Upper lobe of right lung (tissue), 1 donor: ENCODE data around the gene ZNF692. TPM values are rescaled to one million over a fixed set of nuclear protein-coding genes. Genes with fewer than 3 reads are reported as not detected.
A peak's percentile ranks its signal among the peaks of the same experiment; 100 is the strongest.
"Not testable (repeated sequence)": the region's sequence is repeated elsewhere in the genome, so short reads cannot be mapped to it uniquely, and the experiment has no call there.

ENCODE experiments used
- ATAC-seq: fragments of 200-7000 bp; cut with Tn5 transposase; one replicate; pipeline ENCODE4 v1.9.1; 2020; ENCODE audit warnings: mild to moderate bottlenecking, moderate library complexity
- DNase-seq: peaks from one replicate; pipeline ENCODE4 v3.0.0-alpha.2; 2020
- H3K27ac ChIP-seq: fragments of 200-600 bp; one replicate; pipeline ENCODE4 v1.8.0; 2022
- H3K27me3 ChIP-seq: fragments of 200-600 bp; one replicate; pipeline ENCODE4 v1.8.0; 2022; ENCODE audit warnings: mild to moderate bottlenecking
- H3K36me3 ChIP-seq: fragments of 200-600 bp; one replicate; pipeline ENCODE4 v1.8.0; 2022
- H3K4me1 ChIP-seq: fragments of 200-600 bp; one replicate; pipeline ENCODE4 v1.8.0; 2022
- H3K4me3 ChIP-seq: fragments of 200-600 bp; one replicate; pipeline ENCODE4 v1.8.0; 2022; ENCODE audit warnings: mild to moderate bottlenecking
- H3K9me3 ChIP-seq: fragments of 200-600 bp; one replicate; pipeline ENCODE4 v1.8.0; 2022
- CTCF ChIP-seq: fragments of 200-600 bp; IDR thresholded peaks from one replicate; pipeline ENCODE4 v1.8.0; 2022; ENCODE audit warnings: antibody characterized with exemption
- intact Hi-C: fragments of 100-400 bp; cut with DNase I; formaldehyde crosslinking; loops from one replicate; pipeline ENCODE4 v1.11.0; 2022
- microRNA-seq: library from miRNA; unstranded; fragments of <30 nt; microRNA quantifications from one replicate; pipeline ENCODE4 v1.2.0, GENCODE V29; 2020; ENCODE audit warnings: borderline microRNAs expressed
- total RNA-seq: library from RNA; stranded (reverse); fragmentation: NEBNext Ultra II Directional; extraction: Animal tissue kit (Norgen Biotek cat#: 25700); gene quantifications from one replicate; pipeline ENCODE4 v1.2.1, GENCODE V29; 2021
- donor health status: DM: no; HTN: yes; CAD: no; lungs with severe emphysema.

Gene ZNF692
- total RNA-seq, 1 donor from 2014 or later, result 38.1 TPM

DNA sequence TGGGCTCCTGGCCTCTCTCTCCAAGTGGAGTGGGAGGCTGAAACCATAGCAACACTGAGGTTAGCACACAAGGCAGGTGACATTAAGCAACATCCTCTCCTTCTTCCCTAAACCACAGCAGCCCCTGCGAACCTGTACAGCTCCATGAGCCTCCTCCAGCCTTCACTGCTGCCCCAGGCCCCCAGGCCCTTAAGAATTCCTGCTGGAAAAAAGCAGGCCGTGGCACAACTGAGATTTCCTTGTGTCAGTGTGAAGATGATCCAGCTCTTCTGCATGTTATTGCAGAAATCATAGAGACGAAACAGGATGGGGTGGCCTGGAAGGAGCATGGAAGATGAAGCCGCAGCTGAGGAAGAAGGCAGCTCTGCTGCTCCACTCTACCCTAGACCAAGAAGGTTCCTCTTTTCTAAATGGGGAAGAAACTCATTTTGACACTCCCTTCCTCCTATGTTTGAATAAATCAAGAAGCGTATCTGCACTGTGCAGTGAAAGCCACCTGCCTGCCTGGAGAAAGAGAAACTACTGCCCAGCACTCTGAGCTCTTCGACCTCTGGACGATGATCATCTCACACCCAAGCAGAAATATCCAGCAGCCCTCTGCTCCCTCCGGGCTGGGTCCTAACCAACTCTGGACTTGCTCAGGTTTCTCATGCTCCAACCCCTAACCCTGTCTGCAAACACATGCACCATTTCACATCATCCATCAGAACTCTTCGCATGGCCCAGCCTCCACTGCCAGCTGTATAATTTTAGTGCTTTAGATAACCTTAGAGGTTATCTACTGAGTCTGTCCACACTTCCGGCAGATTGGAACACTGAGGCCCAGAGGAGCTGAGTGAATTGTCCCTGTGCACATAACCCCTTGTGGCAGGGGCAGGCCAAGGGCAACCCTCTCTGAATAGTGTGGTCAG, 53.9 kb downstream of the ZNF692 start:
- intact Hi-C loops, result no loop called here
- H3K27ac ChIP-seq, result peak overlapping the region; percentile 11

DNA sequence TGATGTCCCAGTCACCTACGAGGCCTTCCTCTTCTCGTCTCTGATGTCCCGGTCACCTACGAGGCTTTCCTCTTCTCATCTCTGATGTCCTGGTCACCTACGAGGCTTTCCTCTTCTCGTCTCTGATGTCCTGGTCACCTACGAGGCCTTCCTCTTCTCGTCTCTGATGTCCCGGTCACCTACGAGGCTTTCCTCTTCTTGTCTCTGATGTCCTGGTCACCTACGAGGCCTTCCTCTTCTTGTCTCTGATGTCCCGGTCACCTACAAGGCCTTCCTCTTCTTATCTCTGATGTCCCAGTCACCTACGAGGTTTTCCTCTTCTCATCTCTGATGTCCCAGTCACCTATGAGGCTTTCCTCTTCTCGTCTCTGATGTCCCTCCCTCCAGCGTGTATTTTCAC, 55.4 kb downstream of the ZNF692 start:
- H3K27ac ChIP-seq, intact Hi-C loops, H3K27me3 ChIP-seq, H3K4me3 ChIP-seq, H3K9me3 ChIP-seq, ATAC-seq, H3K36me3 ChIP-seq, DNase-seq: not testable (repeated sequence)
- peaks cover 14% of the 10 kb centered on the region for H3K4me1 ChIP-seq

More for the DNA sequence above, 53.9 kb downstream of the ZNF692 start:
- DNase-seq, result no peak
- Histone ChIP-seq H3K36me3 (no peaks in the 10 kb centered on the region), H3K4me3 (no peak overlapping the region), H3K9me3 (no peaks in the 10 kb centered on the region), H3K27me3 (peaks cover 8% of the 10 kb centered on the region), H3K4me1 (peaks cover 14% of the 10 kb centered on the region)
- ATAC-seq, result peak; percentile 82
- TF ChIP-seq CTCF, result no peak

DNA sequence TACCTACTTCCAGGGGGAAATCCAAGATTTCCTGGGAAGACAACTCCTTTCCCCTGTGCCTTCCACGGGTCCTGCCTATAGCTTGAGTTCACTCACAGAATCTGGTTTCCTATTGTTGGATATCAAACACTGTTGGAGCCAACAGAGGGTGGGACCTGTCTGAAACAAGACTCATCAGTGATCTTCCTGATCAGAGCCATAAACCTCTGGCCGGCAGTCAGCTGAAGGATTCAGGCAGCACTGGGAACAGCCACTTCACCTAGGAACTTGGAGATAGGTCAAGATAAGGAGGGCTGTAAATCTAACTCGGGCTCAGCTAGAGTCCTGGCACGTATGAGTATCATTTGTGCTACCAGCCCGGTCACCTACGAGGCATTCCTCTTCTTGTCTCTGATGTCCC, 56.4 kb downstream of the ZNF692 start:
- H3K4me3 ChIP-seq, result no peak overlapping the region
- no peak overlapping the region for H3K27ac ChIP-seq
- TF ChIP-seq CTCF, result no peak
- no peaks in the 10 kb centered on the region for H3K36me3 ChIP-seq
- DNase-seq, result no peak
- H3K4me1 ChIP-seq, result peaks cover 14% of the 10 kb centered on the region
- no peaks in the 10 kb centered on the region for H3K9me3 ChIP-seq
- ATAC-seq, result no peak
- intact Hi-C loops, result no loop called here
- peaks cover 8% of the 10 kb centered on the region for H3K27me3 ChIP-seq

GRCh38 chr1:248800459-248800858, 58.4 kb downstream of the ZNF692 start:
- H3K27ac ChIP-seq, result no peak overlapping the region
- peaks cover 8% of the 10 kb centered on the region for H3K27me3 ChIP-seq
- no peaks in the 10 kb centered on the region for H3K36me3 ChIP-seq
- H3K4me1 ChIP-seq, result no peaks in the 10 kb centered on the region
- H3K9me3 ChIP-seq, result no peaks in the 10 kb centered on the region
- ATAC-seq (no peak), DNase-seq (no peak)
- no peak overlapping the region for H3K4me3 ChIP-seq
- TF ChIP-seq CTCF, result no peak
- intact Hi-C loops, result no loop called here

Small RNAs within 50 kb of the gene (microRNA-seq; reads per million reads assigned to microRNA genes)
- gene MIR3124, result not detected

Other genes with a start within 250 kb of the ZNF692 start
- not detected for gene OR2T11, start 224.0 kb downstream of the ZNF692 start, total RNA-seq
- not detected for gene OR2T35, start 213.8 kb downstream of the ZNF692 start, total RNA-seq
- gene OR2T27, start 203.6 kb downstream of the ZNF692 start, total RNA-seq, result not detected
- not detected for gene OR14I1, start 156.3 kb downstream of the ZNF692 start, total RNA-seq
- not detected for gene LYPD8, start 103.3 kb downstream of the ZNF692 start, total RNA-seq
- 21.3 TPM for gene SH3BP5L, start 33.2 kb downstream of the ZNF692 start, total RNA-seq
- gene ZNF672, start 20.9 kb downstream of the ZNF692 start, total RNA-seq, result 38.1 TPM
- 6.9 TPM for gene PGBD2, start 47.1 kb upstream of the ZNF692 start, total RNA-seq